Measurements from ENCODE around the gene VSIR. TPM values are rescaled to one million over a fixed set of nuclear protein-coding genes. Genes with fewer than 3 reads are reported as not detected.

VSIR gene
- polyA plus RNA-seq, 3 donors from 2014 or later: 183 to 376 (median 274) TPM

- H3K27me3 Mint-ChIP-seq (ENCODE audit: low read depth in 3 of 3): peaks cover 2 to 6% (median 5%) of the 10 kb centered on the region in 3 donors
- DNase-seq: no peak
- peaks cover 0 to 39% (median 22%) of the 10 kb centered on the region in 3 donors for H3K36me3 Mint-ChIP-seq
- H3K4me3 Mint-ChIP-seq: peak overlapping the region in 2 of 5 donors; percentile 21 to 50
- H3K27ac Mint-ChIP-seq: peak overlapping the region in 5 of 6 donors; percentile 53 to 74 (median 68)
- H3K9me3 Mint-ChIP-seq: no peaks in the 10 kb centered on the region
- H3K4me1 Mint-ChIP-seq: peaks cover 72 to 81% of the 10 kb centered on the region in 2 donors
Measured at GRCh38 chr10:71757399-71757922, 15.9 kb downstream of the VSIR start.

- no peaks in the 10 kb centered on the region for H3K9me3 Mint-ChIP-seq
- peaks cover 72 to 80% of the 10 kb centered on the region in 2 donors for H3K4me1 Mint-ChIP-seq
- H3K36me3 Mint-ChIP-seq: peaks cover 0 to 42% (median 22%) of the 10 kb centered on the region in 3 donors
- peaks cover 2 to 8% (median 6%) of the 10 kb centered on the region in 3 donors for H3K27me3 Mint-ChIP-seq (ENCODE audit: low read depth in 3 of 3)
- H3K4me3 Mint-ChIP-seq: peak overlapping the region in 2 of 5 donors; percentile 8 to 50
- no peak for DNase-seq
- H3K27ac Mint-ChIP-seq: peak overlapping the region; percentile 38 to 74 (median 66)
Measured at GRCh38 chr10:71756311-71757191, 16.8 kb downstream of the VSIR start.

GRCh38 chr10:71755179-71755879, 18.0 kb downstream of the VSIR start:
- DNase-seq: no peak
- peaks cover 0 to 3% (median 2%) of the 10 kb centered on the region in 3 donors for H3K27me3 Mint-ChIP-seq (ENCODE audit: low read depth in 3 of 3)
- peaks cover 7 to 38% (median 19%) of the 10 kb centered on the region in 3 donors for H3K36me3 Mint-ChIP-seq
- no peaks in the 10 kb centered on the region for H3K9me3 Mint-ChIP-seq
- H3K4me1 Mint-ChIP-seq: peaks cover 69 to 76% of the 10 kb centered on the region in 2 donors
- no peak overlapping the region for H3K4me3 Mint-ChIP-seq
- peak overlapping the region in 2 of 6 donors; percentile 28 to 87 for H3K27ac Mint-ChIP-seq

- Mint-ChIP-seq H3K4me3 (no peak overlapping the region), H3K27me3 (ENCODE audit: low read depth in 3 of 3) (peaks cover 0 to 3% (median 2%) of the 10 kb centered on the region in 3 donors), H3K36me3 (peaks cover 7 to 38% (median 18%) of the 10 kb centered on the region in 3 donors), H3K27ac (peak overlapping the region in 5 of 6 donors; percentile 28 to 87 (median 68)), H3K4me1 (peaks cover 75 to 80% of the 10 kb centered on the region in 2 donors), H3K9me3 (no peaks in the 10 kb centered on the region)
- no peak for DNase-seq
Measured at GRCh38 chr10:71754562-71754961, 18.8 kb downstream of the VSIR start.

- peaks cover 80 to 86% of the 10 kb centered on the region in 2 donors for H3K4me1 Mint-ChIP-seq
- no peak for DNase-seq
- H3K27me3 Mint-ChIP-seq (ENCODE audit: low read depth in 3 of 3): peaks cover 0 to 3% (median 2%) of the 10 kb centered on the region in 3 donors
- peaks cover 7 to 38% (median 18%) of the 10 kb centered on the region in 3 donors for H3K36me3 Mint-ChIP-seq
- H3K4me3 Mint-ChIP-seq: peak overlapping the region in 1 of 5 donors; percentile 38
- no peaks in the 10 kb centered on the region for H3K9me3 Mint-ChIP-seq
- peak overlapping the region in 5 of 6 donors; percentile 22 to 87 (median 68) for H3K27ac Mint-ChIP-seq
Measured at GRCh38 chr10:71753960-71754505, 19.3 kb downstream of the VSIR start.

GRCh38 chr10:71753091-71753959, 20.0 kb downstream of the VSIR start:
- H3K27ac Mint-ChIP-seq: peak overlapping the region; percentile 65 to 88 (median 77)
- H3K9me3 Mint-ChIP-seq: no peaks in the 10 kb centered on the region
- DNase-seq: no peak
- H3K36me3 Mint-ChIP-seq: peaks cover 7 to 34% (median 15%) of the 10 kb centered on the region in 3 donors
- peak overlapping the region in 2 of 5 donors; percentile 38 to 63 for H3K4me3 Mint-ChIP-seq
- H3K27me3 Mint-ChIP-seq (ENCODE audit: low read depth in 3 of 3): peaks cover 3 to 9% (median 4%) of the 10 kb centered on the region in 3 donors
- H3K4me1 Mint-ChIP-seq: peaks cover 84 to 90% of the 10 kb centered on the region in 2 donors

- Mint-ChIP-seq H3K27me3 (ENCODE audit: low read depth in 3 of 3) (peaks cover 3 to 10% (median 5%) of the 10 kb centered on the region in 3 donors), H3K27ac (peak overlapping the region; percentile 73 to 88 (median 86)), H3K4me3 (peak overlapping the region; percentile 10 to 63 (median 25)), H3K4me1 (peaks cover 84 to 90% of the 10 kb centered on the region in 2 donors), H3K9me3 (no peaks in the 10 kb centered on the region), H3K36me3 (peaks cover 7 to 30% (median 15%) of the 10 kb centered on the region in 3 donors)
- no peak for DNase-seq
Measured at GRCh38 chr10:71752391-71753090, 20.8 kb downstream of the VSIR start.

- Mint-ChIP-seq H3K36me3 (peaks cover 7 to 27% (median 15%) of the 10 kb centered on the region in 3 donors), H3K27ac (peak overlapping the region; percentile 65 to 88 (median 86)), H3K27me3 (ENCODE audit: low read depth in 3 of 3) (peaks cover 3 to 10% (median 9%) of the 10 kb centered on the region in 3 donors), H3K4me1 (peaks cover 84 to 90% of the 10 kb centered on the region in 2 donors), H3K9me3 (no peaks in the 10 kb centered on the region), H3K4me3 (peak overlapping the region; percentile 10 to 63 (median 25))
- no peak for DNase-seq
Measured at GRCh38 chr10:71751515-71752224, 21.6 kb downstream of the VSIR start.

GRCh38 chr10:71750986-71751385, 22.3 kb downstream of the VSIR start:
- H3K9me3 Mint-ChIP-seq: no peaks in the 10 kb centered on the region
- peaks cover 5 to 10% (median 9%) of the 10 kb centered on the region in 3 donors for H3K27me3 Mint-ChIP-seq (ENCODE audit: low read depth in 3 of 3)
- H3K4me3 Mint-ChIP-seq: peak overlapping the region; percentile 36 to 59 (median 49)
- H3K36me3 Mint-ChIP-seq: peaks cover 7 to 21% (median 11%) of the 10 kb centered on the region in 3 donors
- peak overlapping the region; percentile 94 to 99 (median 96) for H3K27ac Mint-ChIP-seq
- peaks cover 84 to 90% of the 10 kb centered on the region in 2 donors for H3K4me1 Mint-ChIP-seq
- no peak for DNase-seq

GRCh38 chr10:71750124-71750841, 23.0 kb downstream of the VSIR start:
- Mint-ChIP-seq H3K27ac (peak overlapping the region; percentile 94 to 99 (median 96)), H3K4me3 (peak overlapping the region; percentile 36 to 85 (median 49)), H3K27me3 (ENCODE audit: low read depth in 3 of 3) (peaks cover 6 to 10% (median 9%) of the 10 kb centered on the region in 3 donors), H3K4me1 (peaks cover 92 to 94% of the 10 kb centered on the region in 2 donors), H3K9me3 (no peaks in the 10 kb centered on the region), H3K36me3 (peaks cover 7 to 21% (median 10%) of the 10 kb centered on the region in 3 donors)
- no peak for DNase-seq

- H3K4me1 Mint-ChIP-seq: peaks cover 95 to 97% of the 10 kb centered on the region in 2 donors
- peaks cover 6 to 10% (median 9%) of the 10 kb centered on the region in 3 donors for H3K27me3 Mint-ChIP-seq (ENCODE audit: low read depth in 3 of 3)
- peak overlapping the region; percentile 59 to 86 (median 85) for H3K4me3 Mint-ChIP-seq
- DNase-seq: no peak
- H3K27ac Mint-ChIP-seq: peak overlapping the region; percentile 94 to 99 (median 96)
- H3K9me3 Mint-ChIP-seq: no peaks in the 10 kb centered on the region
- peaks cover 7 to 16% (median 10%) of the 10 kb centered on the region in 3 donors for H3K36me3 Mint-ChIP-seq
Measured at GRCh38 chr10:71749396-71749795, 23.9 kb downstream of the VSIR start.

Measured in immature natural killer cell (primary cell).